Endothelial cell of umbilical vein (primary cell): ENCODE results near the gene LHFPL6. TPM values are rescaled to one million over a fixed set of nuclear protein-coding genes. Genes with fewer than 3 reads are reported as not detected.

Experiments
- BruUV-seq: library from RNA; stranded (reverse); fragments of 400-500 nt; replicated peaks from 2 replicates; lab custom pipeline; 2021; lab: Mats Ljungman, UMichigan
- CTCF ChIA-PET: fragments of 300-600, 350-600 bp; sonication (Branson Sonifier 250); formaldehyde crosslinking; loops from one replicate; lab custom pipeline; 2021; ENCODE audit warnings: antibody characterized with exemption, inconsistent platforms; lab: Charles Lee
- POLR2A ChIA-PET: fragments of 300-600, 350-600 bp; sonication (Branson Sonifier 250); formaldehyde crosslinking; loops from one replicate; lab custom pipeline; 2021; ENCODE audit warnings: antibody characterized with exemption, inconsistent platforms; lab: Charles Lee
- DNase-seq: peaks from one replicate; pipeline ENCODE4 v3.0.0-alpha.2; 2011; ENCODE audit warnings: low read depth, low spot score
- FAIRE-seq: peaks from 2 replicates; lab custom pipeline; 2011; peaks lifted over from hg19 to GRCh38; lab: Jason Lieb, UNC
- H2AFZ ChIP-seq: 2 replicates; pipeline ENCODE4 v1.6.0; 2012; ENCODE audit warnings: low read depth, low read length, control low read depth, inconsistent platforms
- H3K27ac ChIP-seq: 2 replicates; pipeline ENCODE4 v1.5.1; 2011; ENCODE audit warnings: low read depth, mild to moderate bottlenecking, control low read depth, low read length, moderate library complexity; ENCODE audit not compliant: insufficient read depth
- H3K27me3 ChIP-seq, 2 experiments: 2 replicates each; pipeline versions ENCODE4 v1.6.0 to v1.6.1; 2011; ENCODE audit warnings: low read length in 2 of 2, mixed read lengths in 1 of 2; ENCODE audit not compliant: control insufficient read depth in 2 of 2, insufficient read depth in 2 of 2
- H3K36me3 ChIP-seq, 2 experiments: 2 replicates in 1 of 2; 3 replicates in 1 of 2; pipeline ENCODE4 v1.5.1; 2011; ENCODE audit warnings: low read length in 2 of 2, mild to moderate bottlenecking in 1 of 2, moderate library complexity in 1 of 2; ENCODE audit not compliant: control insufficient read depth in 2 of 2, insufficient read depth in 2 of 2; ENCODE audit errors: extremely low read depth in 1 of 2
- H3K4me1 ChIP-seq: 3 replicates; pipeline ENCODE4 v1.5.1; 2011; ENCODE audit warnings: mild to moderate bottlenecking, low read length; ENCODE audit not compliant: control insufficient read depth, insufficient read depth; ENCODE audit errors: extremely low read depth
- H3K4me2 ChIP-seq: 2 replicates; pipeline ENCODE4 v1.6.1; 2011; ENCODE audit warnings: low read length, control low read depth, mixed read lengths; ENCODE audit not compliant: insufficient read depth
- H3K4me3 ChIP-seq, 3 experiments: fragments of 200-600 bp in 1 of 3; sonication (generic), shearing (Covaris generic) in 1 of 3; replicated peaks in 1 of 3; 2 replicates each; pipeline ENCODE4 v1.5.1; 2011 to 2016; ENCODE audit warnings: control low read depth in 3 of 3, low read length in 3 of 3, mild to moderate bottlenecking in 2 of 3, inconsistent platforms in 1 of 3, low read depth in 1 of 3, moderate library complexity in 1 of 3; ENCODE audit not compliant: insufficient read depth in 1 of 3
- H3K79me2 ChIP-seq: 2 replicates; pipeline ENCODE4 v1.6.0; 2012; ENCODE audit warnings: low read length, inconsistent platforms; ENCODE audit not compliant: control insufficient read depth, insufficient read depth
- H3K9ac ChIP-seq: replicated peaks from 2 replicates; pipeline ENCODE3; 2011; ENCODE audit warnings: low read length, control low read depth; ENCODE audit not compliant: insufficient read depth; ENCODE audit errors: extremely low read depth
- H3K9me1 ChIP-seq: replicated peaks from 3 replicates; pipeline ENCODE4 v1.6.0; 2011; ENCODE audit warnings: mild to moderate bottlenecking, low read length; ENCODE audit not compliant: control insufficient read depth, insufficient read depth; ENCODE audit errors: extremely low read depth
- H3K9me3 ChIP-seq: replicated peaks from 2 replicates; pipeline ENCODE4 v1.5.1; 2012; ENCODE audit warnings: low read length, inconsistent platforms; ENCODE audit not compliant: control insufficient read depth, insufficient read depth
- H4K20me1 ChIP-seq: replicated peaks from 2 replicates; pipeline ENCODE3; 2011; ENCODE audit warnings: mild to moderate bottlenecking, low read length; ENCODE audit not compliant: control insufficient read depth, insufficient read depth; ENCODE audit errors: extremely low read depth
- CTCF ChIP-seq, 2 donors: IDR thresholded peaks; 1 replicate in 1 of 2; 2 replicates in 1 of 2; pipeline ENCODE4 v1.5.1; 2011; ENCODE audit warnings: low read length in 2 of 2, mild to moderate bottlenecking in 2 of 2, moderate library complexity in 2 of 2, control low read depth in 1 of 2, inconsistent platforms in 1 of 2, low read depth in 1 of 2; ENCODE audit not compliant: insufficient read depth in 1 of 2; ENCODE audit errors: extremely low read depth in 1 of 2
- EZH2 ChIP-seq: IDR thresholded peaks from 2 replicates; pipeline ENCODE4 v1.6.1; 2012; ENCODE audit warnings: borderline replicate concordance, low read depth, mild to moderate bottlenecking, moderate library complexity, low read length, inconsistent platforms; ENCODE audit not compliant: severe bottlenecking
- FOS ChIP-seq: IDR thresholded peaks from 2 replicates; pipeline ENCODE4 v1.6.1; 2011; ENCODE audit warnings: mild to moderate bottlenecking, low read length, moderate library complexity, borderline replicate concordance; ENCODE audit not compliant: insufficient read depth
- GATA2 ChIP-seq: IDR thresholded peaks from 2 replicates; pipeline ENCODE4 v1.7.0; 2011; ENCODE audit warnings: low read depth, mild to moderate bottlenecking, moderate library complexity, mixed read lengths, low read length; ENCODE audit not compliant: insufficient read length, insufficient read depth
- JUN ChIP-seq: IDR thresholded peaks from 2 replicates; pipeline ENCODE4 v1.6.1; 2011; ENCODE audit warnings: borderline replicate concordance, low read depth; ENCODE audit not compliant: insufficient read length, insufficient read depth
- MYC ChIP-seq: IDR thresholded peaks from one replicate; pipeline ENCODE4 v1.6.1; 2011; ENCODE audit warnings: mild to moderate bottlenecking, low read depth, low read length
- POLR2A ChIP-seq: IDR thresholded peaks from 2 replicates; pipeline ENCODE4 v1.6.1; 2012; ENCODE audit warnings: low read depth, mild to moderate bottlenecking, control low read depth, low read length
- POLR2AphosphoS5 ChIP-seq: IDR thresholded peaks from 2 replicates; pipeline ENCODE4 v1.6.1; 2012; ENCODE audit warnings: low read depth, mild to moderate bottlenecking, control low read depth, low read length, moderate library complexity; ENCODE audit not compliant: insufficient read depth
- dilution Hi-C: fragments of 300-500 bp; cut with MboI; formaldehyde crosslinking; loops from one replicate; pipeline ENCODE4 v1.15.0; 2019; ENCODE audit warnings: low sequenced_read_pairs; ENCODE audit not compliant: extremely low pct_ligation_motif_present
- intact Hi-C: fragments of 100-400 bp; cut with micrococcal nuclease; formaldehyde crosslinking; loops from one replicate; pipeline ENCODE4 v1.10.0; 2022
- polyA plus RNA-seq, 4 experiments: library from polyadenylated mRNA; depleted of rRNA in 3 of 4; stranded (reverse) in 3 of 4; unstranded in 1 of 4; fragments of >200 nt; gene quantifications; 2 replicates each; pipeline versions ENCODE4 v1.2.1 to v1.2.3, GENCODE V29; 2011 to 2012; ENCODE audit warnings: missing spikeins in 1 of 4
- total RNA-seq: library from RNA; stranded (reverse); gene quantifications from 2 replicates; pipeline ENCODE4 v1.2.3, GENCODE V29; 2021
- TF ChIP-seq, protein P1 (sequence below): IDR thresholded peaks from 2 replicates; pipeline ENCODE4 v1.6.1; 2011; ENCODE audit not compliant: insufficient read depth, insufficient read length

LHFPL6 gene
- total and polyA plus RNA-seq, 2 donors (not counting 3 experiments of a cell fraction or from before 2014, with no cell fraction given) = 17.5 to 19.4 TPM

DNA sequence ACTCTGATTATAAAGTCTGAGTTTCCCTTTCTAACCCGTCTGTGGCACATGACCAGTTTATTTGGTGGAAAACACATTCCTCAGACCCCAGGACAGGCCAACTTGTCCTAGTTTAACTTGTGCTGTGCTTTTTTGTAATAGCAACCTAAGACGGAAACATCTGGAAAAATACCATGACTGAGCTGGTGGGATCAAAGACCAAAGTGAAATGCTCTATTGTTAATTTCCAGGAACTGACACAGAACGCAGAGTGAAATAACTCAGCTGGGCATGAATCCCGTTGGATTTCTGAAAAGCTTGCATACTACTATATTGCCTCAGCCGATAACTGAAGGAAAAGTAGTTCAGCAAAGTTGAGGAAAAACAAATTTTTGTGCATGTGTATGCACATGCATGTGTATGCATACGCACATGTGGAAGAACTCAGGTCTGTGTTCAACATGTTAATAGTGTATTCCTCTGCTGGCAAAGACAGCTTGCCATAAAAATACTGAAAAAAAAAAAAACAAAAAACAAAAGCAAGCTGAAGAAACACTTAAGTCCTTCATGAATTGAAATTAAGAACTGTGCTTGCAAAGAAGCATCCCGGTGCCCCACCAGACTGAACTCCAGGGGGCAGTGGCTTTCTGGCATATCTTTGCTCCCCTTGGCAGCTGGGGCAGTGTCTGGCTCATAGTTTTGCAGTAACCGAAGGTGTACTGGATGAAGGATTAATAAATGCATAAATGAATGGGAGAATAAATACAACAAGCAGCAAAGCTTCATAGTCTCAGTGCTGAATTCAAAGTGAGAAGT, 187.8 kb downstream of the LHFPL6 start:
- Histone ChIP-seq H3K4me3 (peak overlapping the region in 1 of 3 experiments; percentile 23), H3K9ac (peak overlapping the region; percentile 63), H3K9me1 (no peaks in the 10 kb centered on the region), H3K36me3 (no peaks in the 10 kb centered on the region), H3K27ac (peak overlapping the region; percentile 77), H3K9me3 (no peaks in the 10 kb centered on the region), H2AFZ (no peak overlapping the region), H3K4me1 (peaks cover 33% of the 10 kb centered on the region), H3K27me3 (no peaks in the 10 kb centered on the region), H3K79me2 (no peaks in the 10 kb centered on the region), H4K20me1 (peaks cover 2% of the 10 kb centered on the region), H3K4me2 (peak overlapping the region; percentile 42)
- dilution Hi-C loops = no loop called here
- BruUV-seq = no TSS peak
- ChIA-PET CTCF (interaction anchor here (0.7 to 7.0 kb wide), 15 partner anchors 10 to 364 kb away, joined by 3 to 124 read pairs (median 4); partner anchors contain the start of gene LHFPL6), POLR2A (interaction anchor here (1.7 kb wide), 1 partner anchor 187 kb away, joined by 4 read pairs; the partner anchor contains the start of gene LHFPL6)
- DNase-seq = peak; percentile 97
- intact Hi-C loops = loop anchor here (1.0 to 10.0 kb wide), 5 partner anchors 150 to 380 kb away; partner anchors contain the start of genes NHLRC3 and PROSER1
- TF ChIP-seq EZH2 (no peak), JUN (peak; percentile 66), GATA2 (no peak), POLR2A (no peak), FOS (peak; percentile 35), POLR2AphosphoS5 (peak; percentile 57), CTCF (IDR thresholded peaks at IDR 0.05; ENCODE audit: extremely low read depth in 1 of 2, insufficient read depth in 1 of 2, low read depth in 1 of 2, low read length in 2 of 2) (peak; percentile 40 to 57), MYC (no peak)
- TF ChIP-seq, protein P1, sequence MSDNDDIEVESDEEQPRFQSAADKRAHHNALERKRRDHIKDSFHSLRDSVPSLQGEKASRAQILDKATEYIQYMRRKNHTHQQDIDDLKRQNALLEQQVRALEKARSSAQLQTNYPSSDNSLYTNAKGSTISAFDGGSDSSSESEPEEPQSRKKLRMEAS = peak; percentile 1
- FAIRE-seq = peak; percentile 91
